PC-9 (cell line): Measurements from ENCODE around the gene MSL2. TPM values are rescaled to one million over a fixed set of nuclear protein-coding genes. Genes with fewer than 3 reads are reported as not detected.

Experiments used
- BruUV-seq: library from RNA; stranded (reverse); fragments of 400-500 nt; replicated peaks from 2 replicates; lab custom pipeline; 2021; lab: Mats Ljungman, UMichigan
- CTCF ChIA-PET: fragments of 300-600 bp; sonication (Branson Sonifier 250); formaldehyde crosslinking; loops from one replicate; lab custom pipeline; 2022; ENCODE audit warnings: antibody characterized with exemption; lab: Charles Lee
- POLR2A ChIA-PET: fragments of 300-600 bp; sonication (Branson Sonifier 250); formaldehyde crosslinking; loops from one replicate; lab custom pipeline; 2022; ENCODE audit warnings: antibody characterized with exemption; ENCODE audit not compliant: unreplicated experiment; lab: Charles Lee
- DNase-seq, 2 experiments: peaks; one replicate each; pipeline versions ENCODE4 v3.0.0 to v3.0.0-alpha.2; 2015 to 2022; ENCODE audit warnings: mixed read lengths in 1 of 2
- H2AFZ ChIP-seq: fragments of 200-600 bp; sonication (generic); 2 replicates; pipeline ENCODE4 v1.8.1; 2017; ENCODE audit warnings: antibody characterized with exemption
- H3F3A ChIP-seq: fragments of 200-600 bp; sonication (generic); 2 replicates; pipeline ENCODE4 v1.8.1; 2017; ENCODE audit warnings: antibody characterized with exemption, mild to moderate bottlenecking, low read depth; ENCODE audit not compliant: insufficient read depth
- H3K27ac ChIP-seq: fragments of 200-600 bp; sonication (generic); 2 replicates; pipeline ENCODE4 v1.6.1; 2016; ENCODE audit warnings: mixed run types
- H3K27me3 ChIP-seq: fragments of 200-600 bp; sonication (generic); 2 replicates; pipeline ENCODE4 v1.6.1; 2016; ENCODE audit warnings: low read depth, mixed run types; ENCODE audit not compliant: insufficient read depth
- H3K36me3 ChIP-seq: fragments of 200-600 bp; sonication (generic); 2 replicates; pipeline ENCODE4 v1.6.1; 2016; ENCODE audit warnings: low read depth, mixed run types
- H3K4me1 ChIP-seq: fragments of 200-600 bp; sonication (generic); replicated peaks from 2 replicates; pipeline ENCODE4 v1.6.1; 2016; ENCODE audit warnings: mixed run types; ENCODE audit not compliant: insufficient read depth
- H3K4me2 ChIP-seq: fragments of 200-600 bp; sonication (generic); 2 replicates; pipeline ENCODE4 v1.6.1; 2017; ENCODE audit warnings: mixed run types
- H3K4me3 ChIP-seq: fragments of 200-600 bp; sonication (generic); 2 replicates; pipeline ENCODE4 v1.6.1; 2016; ENCODE audit warnings: mixed run types
- H3K79me2 ChIP-seq: fragments of 200-600 bp; sonication (generic); 2 replicates; pipeline ENCODE4 v1.6.1; 2017; ENCODE audit warnings: low read depth, mixed run types
- H3K9me2 ChIP-seq: fragments of 200-600 bp; sonication (generic); 2 replicates; pipeline ENCODE4 v1.8.1; 2017; ENCODE audit warnings: mild to moderate bottlenecking; ENCODE audit not compliant: insufficient read depth
- H3K9me3 ChIP-seq: fragments of 200-600 bp; sonication (generic); 2 replicates; pipeline ENCODE4 v1.8.1; 2016; ENCODE audit warnings: low read depth; ENCODE audit not compliant: insufficient read depth
- H4K20me1 ChIP-seq: fragments of 200-600 bp; sonication (generic); 2 replicates; pipeline ENCODE4 v1.8.1; 2017; ENCODE audit not compliant: insufficient read depth
- EZH2 ChIP-seq: fragments of 200-600 bp; sonication (generic); IDR thresholded peaks from 2 replicates; pipeline ENCODE4 v1.8.0; 2017; ENCODE audit warnings: antibody characterized with exemption, low read depth
- intact Hi-C: fragments of 100-400 bp; cut with micrococcal nuclease; formaldehyde crosslinking; loops from one replicate; pipeline ENCODE4 v1.10.0; 2022; ENCODE audit not compliant: unreplicated experiment
- total RNA-seq: library from RNA; stranded (reverse); gene quantifications from 2 replicates; pipeline ENCODE4 v1.2.3, GENCODE V29; 2021
- TF ChIP-seq, protein P1 (sequence below): fragments of 200-600 bp; sonication (generic); conservative IDR thresholded peaks from 2 replicates; pipeline ENCODE4 v1.6.1; 2017; ENCODE audit warnings: mixed run types, antibody characterized with exemption, mild to moderate bottlenecking, moderate library complexity

Gene MSL2
- total RNA-seq, 1 experiment from 2014 or later: 34.1 TPM

DNA sequence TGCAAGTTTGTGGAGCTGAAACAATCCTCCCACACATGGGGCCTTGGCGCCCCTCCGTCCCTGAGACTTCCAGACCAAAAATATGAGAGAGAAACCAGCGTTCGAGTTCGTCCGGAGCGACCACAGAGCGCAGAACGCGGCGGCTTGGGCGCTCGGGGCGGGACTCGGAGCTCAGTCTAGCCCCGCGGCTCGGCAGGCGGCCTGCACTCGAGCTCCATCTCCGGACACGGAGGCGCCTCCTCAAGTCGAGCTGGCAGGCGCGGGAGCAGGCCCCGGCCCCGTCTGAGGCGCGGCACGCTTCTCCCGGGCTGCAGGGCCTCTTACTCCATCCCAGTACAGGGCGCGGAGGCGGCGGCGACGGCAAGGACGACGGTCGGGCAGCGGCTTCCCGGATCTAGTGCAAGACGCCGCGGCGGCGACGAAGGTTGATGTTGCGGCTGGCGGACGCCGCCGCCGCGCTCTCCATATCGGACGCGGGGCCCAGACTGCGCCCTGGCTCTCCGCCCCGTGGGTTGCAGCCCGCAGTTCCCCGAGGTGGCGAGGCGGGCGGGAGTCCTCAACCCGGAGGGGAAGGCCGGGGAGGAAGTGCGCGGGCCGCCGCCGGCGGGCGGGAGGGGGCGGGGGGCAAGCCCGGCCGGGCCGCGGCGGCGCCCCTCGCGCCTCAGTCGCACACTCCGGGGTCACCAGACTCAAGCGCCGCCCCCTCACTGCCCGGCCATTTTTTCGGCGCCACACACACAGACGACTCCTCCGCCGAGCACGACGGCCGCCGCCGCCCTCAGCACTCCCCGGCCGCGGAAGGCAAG is 674 bp downstream of the MSL2 start:
- TF ChIP-seq EZH2: no peak
- TF ChIP-seq, protein P1, sequence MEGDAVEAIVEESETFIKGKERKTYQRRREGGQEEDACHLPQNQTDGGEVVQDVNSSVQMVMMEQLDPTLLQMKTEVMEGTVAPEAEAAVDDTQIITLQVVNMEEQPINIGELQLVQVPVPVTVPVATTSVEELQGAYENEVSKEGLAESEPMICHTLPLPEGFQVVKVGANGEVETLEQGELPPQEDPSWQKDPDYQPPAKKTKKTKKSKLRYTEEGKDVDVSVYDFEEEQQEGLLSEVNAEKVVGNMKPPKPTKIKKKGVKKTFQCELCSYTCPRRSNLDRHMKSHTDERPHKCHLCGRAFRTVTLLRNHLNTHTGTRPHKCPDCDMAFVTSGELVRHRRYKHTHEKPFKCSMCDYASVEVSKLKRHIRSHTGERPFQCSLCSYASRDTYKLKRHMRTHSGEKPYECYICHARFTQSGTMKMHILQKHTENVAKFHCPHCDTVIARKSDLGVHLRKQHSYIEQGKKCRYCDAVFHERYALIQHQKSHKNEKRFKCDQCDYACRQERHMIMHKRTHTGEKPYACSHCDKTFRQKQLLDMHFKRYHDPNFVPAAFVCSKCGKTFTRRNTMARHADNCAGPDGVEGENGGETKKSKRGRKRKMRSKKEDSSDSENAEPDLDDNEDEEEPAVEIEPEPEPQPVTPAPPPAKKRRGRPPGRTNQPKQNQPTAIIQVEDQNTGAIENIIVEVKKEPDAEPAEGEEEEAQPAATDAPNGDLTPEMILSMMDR: no peak
- POLR2A ChIA-PET: interaction anchor here (0.5 to 1.0 kb wide), 5 partner anchors 24 to 665 kb away, joined by 3 to 17 read pairs (median 7); no protein-coding TSS in a partner anchor
- Histone ChIP-seq H4K20me1 (peaks cover 48% of the 10 kb centered on the region), H3K4me3 (peak overlapping the region; percentile 84), H2AFZ (peak overlapping the region; percentile 79), H3K79me2 (peaks cover 60% of the 10 kb centered on the region), H3K27me3 (no peaks in the 10 kb centered on the region), H3F3A (peaks cover 16% of the 10 kb centered on the region), H3K4me1 (peaks cover 41% of the 10 kb centered on the region), H3K9me3 (0 out of 2 replicates have a peak, but pooled peaks cover 6% of the 10 kb centered on the region), H3K4me2 (peak overlapping the region; percentile 97), H3K27ac (peak overlapping the region; percentile 95), H3K36me3 (0 out of 2 replicates have a peak, but pooled peaks cover 4% of the 10 kb centered on the region), H3K9me2 (no peaks in the 10 kb centered on the region)
- intact Hi-C loops: loop anchor here (1.0 to 10.0 kb wide), 7 partner anchors 43 to 557 kb away; partner anchors contain the start of genes PCCB and STAG1
- DNase-seq: peak; percentile 47 to 55
- CTCF ChIA-PET: interaction anchor here (0.8 to 1.4 kb wide), 3 partner anchors 52 to 557 kb away, joined by 3 to 4 read pairs (median 4); partner anchors contain the start of gene STAG1
- BruUV-seq: no TSS peak

DNA sequence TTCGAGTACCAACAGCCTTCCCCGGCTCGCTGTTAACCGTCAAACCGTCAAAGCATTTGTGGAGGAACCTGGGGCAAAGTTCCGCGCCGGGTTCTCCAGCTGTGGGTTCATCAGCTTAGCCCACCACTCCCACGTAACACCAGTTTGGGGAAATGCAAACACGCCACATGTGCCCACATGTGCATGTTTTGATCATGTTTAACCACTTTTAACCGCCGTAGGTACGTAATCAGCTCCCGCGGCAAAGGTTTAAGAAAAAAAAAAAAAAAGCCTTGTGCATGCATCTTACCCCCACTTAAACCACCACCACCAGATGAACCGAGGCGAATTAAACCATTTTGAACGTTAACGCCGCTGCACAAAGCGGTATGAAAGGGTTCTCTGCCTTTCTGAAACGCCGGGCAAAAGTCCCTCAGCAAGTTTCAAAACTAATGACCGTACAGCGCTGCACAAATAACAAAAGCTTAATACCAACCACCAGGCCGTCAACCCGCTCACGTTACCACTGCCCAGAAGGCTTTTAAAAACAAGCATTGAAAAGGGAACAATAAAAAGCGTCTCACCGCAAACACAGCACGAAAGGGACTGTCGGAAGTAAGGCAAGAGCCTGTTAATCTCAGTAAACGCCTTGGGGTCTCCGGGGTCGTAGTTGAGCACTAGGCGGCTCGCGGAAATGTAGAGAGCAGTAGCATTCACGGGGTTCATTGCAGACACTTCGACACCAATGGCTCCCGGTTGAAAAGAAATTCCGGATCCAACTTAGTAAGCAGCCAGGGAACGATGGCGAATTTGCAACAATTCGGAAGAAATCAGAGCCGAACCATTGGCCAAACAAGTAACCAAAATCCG is 1.5 kb downstream of the MSL2 start:
- Histone ChIP-seq H4K20me1 (peaks cover 56% of the 10 kb centered on the region), H3K4me2 (peak overlapping the region; percentile 97), H3K9me3 (0 out of 2 replicates have a peak, but pooled peaks cover 6% of the 10 kb centered on the region), H2AFZ (peak overlapping the region; percentile 53; the same call in 1 of the 2 replicates), H3F3A (peaks cover 16% of the 10 kb centered on the region), H3K27me3 (no peaks in the 10 kb centered on the region), H3K4me1 (peaks cover 44% of the 10 kb centered on the region), H3K36me3 (0 out of 2 replicates have a peak, but pooled peaks cover 4% of the 10 kb centered on the region), H3K4me3 (peak overlapping the region; percentile 84), H3K79me2 (peaks cover 68% of the 10 kb centered on the region), H3K9me2 (no peaks in the 10 kb centered on the region), H3K27ac (peak overlapping the region; percentile 95)
- intact Hi-C loops: loop anchor here (5.0 to 10.0 kb wide), 4 partner anchors 42 to 430 kb away; no protein-coding TSS in a partner anchor
- DNase-seq: no peak
- BruUV-seq: TSS peak; percentile 25
- TF ChIP-seq EZH2: no peak
- TF ChIP-seq, protein P1: no peak
- POLR2A ChIA-PET: interaction anchor here (0.5 to 0.7 kb wide), 2 partner anchors 64 to 666 kb away, joined by 3 to 6 read pairs; no protein-coding TSS in a partner anchor
- CTCF ChIA-PET: interaction anchor here (0.7 to 0.9 kb wide), 3 partner anchors 51 to 819 kb away, joined by 3 to 4 read pairs (median 3); no protein-coding TSS in a partner anchor
